ENCODE measurements around the gene USH2A.

The USH2A gene

GRCh38 chr1:215865060-215865459, 558.2 kb downstream of the USH2A start:
- H3F3A ChIP-seq (ENCODE audit: low read depth): no peaks in the 10 kb centered on the region
- no peaks in the 10 kb centered on the region for H3K27me3 ChIP-seq (ENCODE audit: insufficient read depth, low read length, poor library complexity, severe bottlenecking)
- no peak overlapping the region for H2AFZ ChIP-seq (ENCODE audit: low read length)
- no peaks in the 10 kb centered on the region for H3K4me1 ChIP-seq (ENCODE audit: insufficient read depth, low read length, poor library complexity, severe bottlenecking)
- TF ChIP-seq, protein P1, sequence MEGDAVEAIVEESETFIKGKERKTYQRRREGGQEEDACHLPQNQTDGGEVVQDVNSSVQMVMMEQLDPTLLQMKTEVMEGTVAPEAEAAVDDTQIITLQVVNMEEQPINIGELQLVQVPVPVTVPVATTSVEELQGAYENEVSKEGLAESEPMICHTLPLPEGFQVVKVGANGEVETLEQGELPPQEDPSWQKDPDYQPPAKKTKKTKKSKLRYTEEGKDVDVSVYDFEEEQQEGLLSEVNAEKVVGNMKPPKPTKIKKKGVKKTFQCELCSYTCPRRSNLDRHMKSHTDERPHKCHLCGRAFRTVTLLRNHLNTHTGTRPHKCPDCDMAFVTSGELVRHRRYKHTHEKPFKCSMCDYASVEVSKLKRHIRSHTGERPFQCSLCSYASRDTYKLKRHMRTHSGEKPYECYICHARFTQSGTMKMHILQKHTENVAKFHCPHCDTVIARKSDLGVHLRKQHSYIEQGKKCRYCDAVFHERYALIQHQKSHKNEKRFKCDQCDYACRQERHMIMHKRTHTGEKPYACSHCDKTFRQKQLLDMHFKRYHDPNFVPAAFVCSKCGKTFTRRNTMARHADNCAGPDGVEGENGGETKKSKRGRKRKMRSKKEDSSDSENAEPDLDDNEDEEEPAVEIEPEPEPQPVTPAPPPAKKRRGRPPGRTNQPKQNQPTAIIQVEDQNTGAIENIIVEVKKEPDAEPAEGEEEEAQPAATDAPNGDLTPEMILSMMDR (conservative IDR thresholded peaks at IDR 0.05; ENCODE audit: low read length): no peak
- TF ChIP-seq EZH2phosphoT487 (IDR thresholded peaks at IDR 0.05; ENCODE audit: borderline replicate concordance): no peak
- H3K79me2 ChIP-seq (ENCODE audit: insufficient read depth, low read length): no peaks in the 10 kb centered on the region
- H4K20me1 ChIP-seq (ENCODE audit: insufficient read depth, low read length, poor library complexity, severe bottlenecking): no peaks in the 10 kb centered on the region
- no peak overlapping the region for H3K4me2 ChIP-seq (ENCODE audit: low read depth, low read length, poor library complexity, severe bottlenecking)
- H3K9ac ChIP-seq (ENCODE audit: low read depth, low read length, poor library complexity, severe bottlenecking): no peak overlapping the region
- H3K9me3 ChIP-seq (ENCODE audit: insufficient read depth, low read depth, low read length): no peaks in the 10 kb centered on the region
- no peak overlapping the region for H3K4me3 ChIP-seq (ENCODE audit: low read length, poor library complexity, severe bottlenecking)
- no peaks in the 10 kb centered on the region for H3K9me2 ChIP-seq (replicated peaks; ENCODE audit: low read depth, low read length)
- no peaks in the 10 kb centered on the region for H3K36me3 ChIP-seq (ENCODE audit: insufficient read depth, low read length)

- H3K36me3 ChIP-seq (ENCODE audit: insufficient read depth, low read length): no peaks in the 10 kb centered on the region
- H3K4me1 ChIP-seq (ENCODE audit: insufficient read depth, low read length, poor library complexity, severe bottlenecking): no peaks in the 10 kb centered on the region
- H3K79me2 ChIP-seq (ENCODE audit: insufficient read depth, low read length): no peaks in the 10 kb centered on the region
- H3K9ac ChIP-seq (ENCODE audit: low read depth, low read length, poor library complexity, severe bottlenecking): no peak overlapping the region
- no peak overlapping the region for H2AFZ ChIP-seq (ENCODE audit: low read length)
- H3K27me3 ChIP-seq (ENCODE audit: insufficient read depth, low read length, poor library complexity, severe bottlenecking): no peaks in the 10 kb centered on the region
- TF ChIP-seq EZH2phosphoT487 (IDR thresholded peaks at IDR 0.05; ENCODE audit: borderline replicate concordance): no peak
- TF ChIP-seq, protein P1 (conservative IDR thresholded peaks at IDR 0.05; ENCODE audit: low read length): no peak
- H4K20me1 ChIP-seq (ENCODE audit: insufficient read depth, low read length, poor library complexity, severe bottlenecking): no peaks in the 10 kb centered on the region
- H3F3A ChIP-seq (ENCODE audit: low read depth): no peaks in the 10 kb centered on the region
- no peak overlapping the region for H3K4me2 ChIP-seq (ENCODE audit: low read depth, low read length, poor library complexity, severe bottlenecking)
- no peaks in the 10 kb centered on the region for H3K9me2 ChIP-seq (replicated peaks; ENCODE audit: low read depth, low read length)
- H3K4me3 ChIP-seq (ENCODE audit: low read length, poor library complexity, severe bottlenecking): no peak overlapping the region
- no peaks in the 10 kb centered on the region for H3K9me3 ChIP-seq (ENCODE audit: insufficient read depth, low read depth, low read length)
These were observed 559.5 kb downstream of the USH2A start for GRCh38 chr1:215863796-215864195.

DNA sequence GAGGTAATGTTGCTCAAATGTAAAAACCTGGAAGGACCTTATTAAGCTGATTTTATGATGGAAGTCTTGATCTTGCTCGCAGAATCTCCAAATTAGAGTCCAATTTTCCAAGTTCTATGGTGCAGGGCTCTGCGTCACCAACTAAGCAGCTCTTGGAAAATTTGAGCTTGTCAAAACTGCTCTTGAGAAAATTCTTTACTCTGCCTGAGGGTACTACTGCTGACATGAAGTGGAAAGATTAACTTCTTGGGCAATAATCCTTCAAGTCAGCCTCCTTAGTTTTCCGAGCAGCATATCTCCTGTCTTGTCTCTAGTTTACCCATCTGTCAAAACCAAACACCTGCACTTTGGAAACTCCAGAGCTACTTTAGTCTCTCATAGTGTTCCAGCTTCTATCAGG, 562.4 kb downstream of the USH2A start:
- Histone ChIP-seq H3K9me2 (replicated peaks; ENCODE audit: low read depth, low read length) (no peaks in the 10 kb centered on the region), H3K9me3 (ENCODE audit: insufficient read depth, low read depth, low read length) (no peaks in the 10 kb centered on the region), H3K79me2 (ENCODE audit: insufficient read depth, low read length) (no peaks in the 10 kb centered on the region), H3K4me1 (ENCODE audit: insufficient read depth, low read length, poor library complexity, severe bottlenecking) (no peaks in the 10 kb centered on the region), H3K9ac (ENCODE audit: low read depth, low read length, poor library complexity, severe bottlenecking) (no peak overlapping the region), H4K20me1 (ENCODE audit: insufficient read depth, low read length, poor library complexity, severe bottlenecking) (no peaks in the 10 kb centered on the region), H2AFZ (ENCODE audit: low read length) (no peak overlapping the region), H3K27me3 (ENCODE audit: insufficient read depth, low read length, poor library complexity, severe bottlenecking) (no peaks in the 10 kb centered on the region), H3K4me2 (ENCODE audit: low read depth, low read length, poor library complexity, severe bottlenecking) (no peak overlapping the region), H3F3A (ENCODE audit: low read depth) (no peaks in the 10 kb centered on the region), H3K4me3 (ENCODE audit: low read length, poor library complexity, severe bottlenecking) (no peak overlapping the region), H3K36me3 (ENCODE audit: insufficient read depth, low read length) (no peaks in the 10 kb centered on the region)
- TF ChIP-seq EZH2phosphoT487 (IDR thresholded peaks at IDR 0.05; ENCODE audit: borderline replicate concordance): no peak
- TF ChIP-seq, protein P1 (conservative IDR thresholded peaks at IDR 0.05; ENCODE audit: low read length): no peak
